LoVo (cell line): ENCODE results near the gene ZNF350.
A peak's percentile ranks its signal among the peaks of the same experiment; 100 is the strongest.
"Not testable (repeated sequence)": the region's sequence is repeated elsewhere in the genome, so short reads cannot be mapped to it uniquely, and the experiment has no call there.

Experiments used
- DNase-seq: peaks from one replicate; pipeline ENCODE4 v3.0.0-alpha.2; 2016; ENCODE audit warnings: low spot score

The ZNF350 gene

DNA sequence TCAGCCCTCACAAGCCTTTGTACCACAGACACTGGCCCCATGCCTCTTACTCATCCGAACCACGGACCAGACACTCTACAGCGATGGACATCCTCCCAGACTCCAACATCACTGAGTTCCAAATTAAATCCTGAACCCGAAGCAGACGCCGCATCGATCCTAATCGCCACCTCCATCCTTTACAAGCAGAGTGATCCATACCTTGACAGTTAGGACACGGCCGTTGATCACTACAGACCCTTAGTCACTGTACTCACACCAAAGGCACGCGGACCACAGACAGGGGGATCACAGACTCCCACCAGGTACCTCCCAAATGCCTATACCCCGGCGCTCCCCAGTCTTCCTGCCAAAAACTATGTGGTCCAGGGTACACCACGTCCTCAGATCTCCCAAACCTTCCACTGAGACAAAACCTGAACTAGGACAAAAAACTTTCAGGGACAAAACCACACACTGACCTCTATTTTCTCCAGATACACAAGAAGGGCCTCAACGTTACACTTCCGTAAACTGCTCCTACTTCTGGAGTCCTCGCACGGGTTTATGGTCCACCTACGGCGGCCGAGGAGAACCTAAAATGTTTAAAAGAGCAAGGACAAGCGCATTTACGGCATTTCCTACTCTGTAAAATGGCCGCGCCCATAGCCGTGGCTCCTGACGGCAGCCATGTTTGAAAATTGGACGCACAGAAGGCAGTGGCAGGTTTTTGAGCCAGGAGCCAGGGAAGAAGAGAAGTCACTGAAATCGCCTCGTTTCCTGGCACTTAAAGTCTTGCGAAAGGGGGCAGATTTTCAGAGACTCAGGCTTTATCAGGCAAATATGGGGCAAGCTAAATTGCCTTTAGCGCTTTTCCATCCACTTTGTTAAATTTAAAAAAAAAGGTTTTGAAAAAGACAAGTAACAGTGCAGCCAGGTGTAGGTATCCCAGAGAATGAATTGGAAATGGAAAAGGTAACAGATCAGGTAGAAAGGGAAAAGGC, at the start of gene ZNF350:
Gene ZNF350 (minus strand): TSS at position 532 of the 983 bp plus-strand sequence. CDS start 12,480 bp downstream, outside the sequence.
- no peak for DNase-seq

DNA sequence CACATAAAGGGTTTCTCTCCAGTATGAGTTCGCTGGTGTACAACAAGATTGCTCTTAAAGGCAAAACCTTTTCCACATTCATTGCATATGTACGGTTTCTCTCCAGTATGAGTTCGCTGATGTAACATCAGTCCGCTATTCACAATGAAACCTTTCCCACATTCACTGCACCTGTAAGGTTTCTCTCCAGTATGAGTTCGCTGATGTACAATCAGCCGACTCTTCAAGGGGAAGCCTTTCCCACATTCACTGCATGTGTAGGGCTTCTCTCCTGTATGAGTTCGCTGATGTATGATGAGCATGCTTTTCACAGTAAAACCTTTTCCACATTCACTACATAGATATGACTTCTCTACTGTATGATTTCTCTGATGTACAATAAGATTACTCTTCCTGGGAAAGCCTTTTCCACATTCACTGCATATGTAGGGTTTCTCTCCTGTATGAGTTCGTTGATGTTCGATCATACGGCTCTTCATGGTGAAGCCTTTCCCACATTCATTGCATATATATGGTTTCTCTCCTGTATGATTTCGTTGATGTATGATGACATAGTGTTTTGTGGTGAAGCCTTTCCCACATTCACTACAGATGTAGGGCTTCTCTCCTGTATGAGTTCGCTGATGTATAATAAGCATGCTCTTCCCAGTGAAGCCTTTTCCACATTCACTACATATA, 47.5 kb upstream of the ZNF350 start:
- no peak for DNase-seq

DNA sequence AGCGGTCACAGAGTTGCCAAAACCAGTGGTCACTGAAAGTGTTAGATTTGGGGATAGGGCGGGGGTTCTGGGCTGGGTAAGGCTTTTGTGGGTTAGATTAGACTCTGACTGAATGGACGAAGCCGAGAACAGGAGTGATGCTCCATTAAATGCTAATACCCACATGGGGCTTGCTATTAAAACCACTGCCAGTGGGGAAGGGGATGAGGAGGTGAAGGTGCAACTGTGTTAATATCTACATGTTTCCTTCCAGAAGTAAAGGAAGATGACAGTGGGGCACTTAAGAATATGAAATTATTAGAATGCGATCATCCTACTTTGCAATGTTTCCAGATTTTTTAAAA, 42.1 kb upstream of the ZNF350 start:
- peak; percentile 3 for DNase-seq

DNA sequence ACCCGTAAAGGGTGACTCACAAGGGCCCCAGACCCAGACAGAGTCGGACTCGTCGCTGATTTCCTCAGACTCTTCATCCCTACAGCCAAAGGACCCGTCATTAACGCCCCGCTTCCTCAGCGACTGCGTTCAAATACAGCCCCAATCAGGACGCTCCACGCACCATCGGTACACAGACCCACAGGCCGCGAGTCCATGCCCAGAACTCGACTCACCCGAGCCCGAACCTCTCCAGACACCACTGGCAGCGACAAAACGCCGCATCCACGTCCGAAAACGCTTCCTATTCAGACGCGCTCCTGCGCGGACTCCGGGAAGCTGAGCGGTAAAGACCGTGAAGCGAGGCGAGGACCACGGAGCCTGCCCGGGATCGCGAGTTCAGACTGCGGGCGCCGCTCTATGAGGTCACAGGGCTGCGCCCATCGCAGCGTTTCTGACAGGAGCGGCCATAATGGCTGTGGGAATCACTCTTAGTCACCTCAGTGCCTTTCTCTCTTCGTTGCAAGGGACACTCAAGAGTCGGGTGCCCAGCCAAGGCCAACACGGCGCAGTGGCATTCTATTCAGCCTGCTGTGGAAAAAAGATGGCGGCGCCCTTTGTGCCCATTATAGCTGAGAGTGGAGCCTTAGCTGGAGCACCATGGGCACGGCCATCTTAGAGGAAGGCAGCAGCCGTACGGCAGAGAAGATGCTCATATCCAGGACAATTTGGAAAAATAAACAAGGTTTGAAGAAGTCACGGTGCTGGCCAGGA, 41.6 kb upstream of the ZNF350 start, which contains the start of gene ZNF614:
Gene ZNF614 (minus strand): TSS at position 353 of the 753 bp plus-strand sequence. CDS start 2,634 bp downstream, outside the sequence.
- peak; percentile 89 for DNase-seq

DNA sequence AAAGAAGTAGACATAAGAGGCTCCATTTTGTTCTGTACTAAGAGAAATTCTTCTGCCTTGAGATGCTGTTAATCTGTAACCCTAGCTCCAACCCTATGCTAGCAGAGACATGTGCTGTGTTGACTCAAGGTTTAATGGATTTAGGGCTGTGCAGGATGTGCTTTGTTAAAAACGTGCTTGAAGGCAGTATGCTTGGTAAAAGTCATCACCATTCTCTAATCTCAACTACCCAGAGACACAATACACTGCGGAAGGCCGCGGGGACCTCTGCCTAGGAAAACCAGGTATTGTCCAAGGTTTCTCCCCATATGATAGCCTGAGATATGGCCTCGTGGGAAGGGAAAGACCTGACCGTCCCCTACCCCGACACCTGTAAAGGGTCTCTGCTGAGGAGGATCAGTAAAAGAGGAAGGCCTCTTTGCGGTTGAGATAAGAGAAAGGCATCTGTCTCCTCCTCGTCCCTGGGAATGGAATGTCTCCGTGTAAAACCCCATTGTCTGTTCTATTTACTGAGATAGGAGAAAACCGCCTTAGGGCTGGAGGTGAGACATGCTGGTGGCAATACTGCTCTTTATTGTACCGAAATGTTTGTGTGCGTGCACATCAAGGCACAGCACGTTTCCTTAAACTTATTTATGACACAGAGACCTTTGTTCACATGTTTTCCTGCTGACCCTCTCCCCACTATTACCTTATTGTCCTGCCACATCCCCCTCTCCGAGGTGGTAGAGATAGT, 39.8 kb upstream of the ZNF350 start:
- DNase-seq, result not testable (repeated sequence)

DNA sequence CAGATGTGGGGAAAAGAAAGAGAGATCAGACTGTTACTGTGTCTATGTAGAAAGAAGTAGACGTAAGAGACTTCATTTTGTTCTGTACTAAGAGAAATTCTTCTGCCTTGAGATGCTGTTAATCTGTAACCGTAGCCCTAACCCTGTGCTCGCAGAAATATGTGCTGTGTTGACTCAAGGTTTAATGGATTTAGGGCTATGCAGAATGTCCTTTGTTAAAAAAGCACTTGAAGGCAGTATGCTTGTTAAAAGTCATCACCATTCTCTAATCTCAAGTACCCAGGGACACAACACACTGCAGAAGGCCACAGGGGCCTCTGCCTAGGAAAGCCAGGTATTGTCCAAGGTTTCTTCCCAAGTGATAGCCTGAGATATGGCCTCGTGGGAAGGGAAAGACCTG, 37.8 kb upstream of the ZNF350 start:
- not testable (repeated sequence) for DNase-seq

DNA sequence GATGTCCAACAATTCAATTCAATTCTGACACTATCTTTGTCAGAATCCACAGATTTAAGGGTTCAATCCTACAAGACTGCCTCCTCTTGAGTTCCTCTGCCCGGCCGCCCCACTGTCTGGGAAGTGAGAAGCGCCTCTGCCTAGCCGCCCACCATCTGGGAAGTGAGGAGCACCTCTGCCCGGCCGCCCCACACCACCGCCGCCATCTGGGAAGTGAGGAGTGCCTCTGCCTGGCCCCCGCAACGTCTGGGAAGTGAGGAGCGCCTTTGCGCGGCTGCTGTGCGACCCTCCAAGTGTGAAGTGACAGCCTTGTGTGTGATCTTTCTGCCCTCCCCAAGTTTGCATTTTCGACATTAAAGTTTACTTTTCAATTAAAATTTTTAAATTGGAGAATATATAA, 35.6 kb upstream of the ZNF350 start:
- DNase-seq, result no peak

DNA sequence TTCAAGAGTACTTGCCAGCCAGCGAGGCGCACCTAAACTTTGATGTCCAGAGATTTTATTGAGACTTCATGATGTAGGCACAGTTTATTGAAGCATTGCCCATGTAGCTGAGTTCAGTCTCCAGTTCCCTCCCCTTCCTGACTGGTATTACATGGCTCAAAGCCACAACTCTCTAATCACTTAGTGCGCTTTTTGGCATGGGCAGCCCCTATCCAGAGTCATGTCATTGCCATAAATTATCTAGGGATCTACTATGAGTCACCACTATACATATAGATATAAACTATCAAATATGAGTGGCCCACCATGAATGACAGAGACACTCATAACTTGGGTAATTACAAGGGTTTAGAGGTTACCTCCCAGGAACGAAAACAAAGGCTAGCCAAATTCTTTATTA, 33.9 kb upstream of the ZNF350 start:
- no peak for DNase-seq

DNA sequence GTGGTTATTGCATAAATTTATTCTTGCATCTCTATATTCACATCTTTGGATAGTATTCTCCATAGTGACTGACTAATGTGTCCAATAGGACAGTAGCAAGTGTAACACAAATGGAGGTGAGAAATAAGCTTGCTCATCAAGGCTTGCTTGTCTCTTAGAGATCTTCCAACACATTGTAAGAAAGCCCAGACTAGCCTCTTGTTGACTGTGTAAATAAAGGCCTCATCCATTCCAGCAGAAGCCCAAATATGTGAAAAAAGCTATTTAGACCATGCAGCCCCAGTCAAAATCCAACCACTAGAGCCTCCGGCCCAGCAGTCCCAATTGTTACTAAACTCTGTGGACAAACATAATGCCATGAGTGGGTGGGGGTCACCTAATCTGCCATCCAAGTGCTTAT, 24.0 kb upstream of the ZNF350 start:
- no peak for DNase-seq

DNA sequence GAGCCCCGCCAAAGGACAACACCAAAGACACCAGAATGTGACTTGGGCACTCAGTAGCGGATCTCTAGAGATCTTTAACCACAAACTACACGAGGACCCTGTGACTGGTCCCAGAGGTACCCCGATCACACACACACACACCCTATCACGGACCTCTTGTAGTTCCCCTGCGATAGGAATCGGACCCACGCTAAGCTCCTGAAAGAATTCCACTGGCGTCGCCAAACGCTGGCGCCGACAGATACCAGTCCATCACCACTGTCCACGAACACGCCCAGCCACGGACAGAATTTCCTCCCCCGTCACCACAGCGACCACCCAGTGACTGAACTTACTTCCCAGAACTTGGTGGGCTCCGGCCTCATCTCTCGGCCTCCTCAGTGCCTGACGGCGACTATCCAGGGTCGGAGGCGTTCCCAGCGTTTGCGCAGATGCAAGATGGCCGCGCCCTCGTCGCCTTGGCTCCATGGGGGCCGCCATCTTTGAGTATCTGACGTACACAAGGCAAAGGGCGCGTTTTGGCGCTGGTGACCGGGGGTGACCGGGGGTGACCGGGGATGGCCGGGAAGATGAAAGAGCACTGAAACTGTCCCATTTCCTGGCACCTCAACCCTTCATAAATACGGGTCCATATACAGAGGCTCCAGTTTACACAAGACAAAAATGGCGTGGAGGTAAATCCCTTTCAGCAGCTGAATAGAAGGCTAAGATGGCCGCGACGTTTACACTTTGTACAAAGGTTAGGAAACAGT, 21.3 kb upstream of the ZNF350 start, which contains the start of gene ZNF615:
Gene ZNF615 (minus strand): TSS at position 406 of the 752 bp plus-strand sequence. CDS start 4,500 bp downstream, outside the sequence.
- peak; percentile 75 for DNase-seq

DNA sequence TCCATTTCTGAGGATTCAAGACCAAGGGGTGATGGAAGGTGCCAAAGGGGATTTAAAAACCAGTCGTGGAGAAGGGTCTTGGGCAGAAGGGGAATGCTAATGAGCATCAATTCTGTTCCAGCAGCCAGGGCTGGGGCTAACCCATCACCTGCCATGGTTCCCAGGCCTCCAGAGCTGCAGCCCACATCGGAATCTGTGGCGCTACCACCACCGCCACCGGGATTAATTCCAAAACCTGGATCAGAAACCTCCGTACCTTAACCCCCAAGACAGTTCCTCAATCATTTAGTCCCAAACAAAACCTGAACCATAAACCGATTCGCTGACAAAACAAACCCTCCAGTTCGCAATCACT, 20.8 kb upstream of the ZNF350 start:
- no peak for DNase-seq

DNA sequence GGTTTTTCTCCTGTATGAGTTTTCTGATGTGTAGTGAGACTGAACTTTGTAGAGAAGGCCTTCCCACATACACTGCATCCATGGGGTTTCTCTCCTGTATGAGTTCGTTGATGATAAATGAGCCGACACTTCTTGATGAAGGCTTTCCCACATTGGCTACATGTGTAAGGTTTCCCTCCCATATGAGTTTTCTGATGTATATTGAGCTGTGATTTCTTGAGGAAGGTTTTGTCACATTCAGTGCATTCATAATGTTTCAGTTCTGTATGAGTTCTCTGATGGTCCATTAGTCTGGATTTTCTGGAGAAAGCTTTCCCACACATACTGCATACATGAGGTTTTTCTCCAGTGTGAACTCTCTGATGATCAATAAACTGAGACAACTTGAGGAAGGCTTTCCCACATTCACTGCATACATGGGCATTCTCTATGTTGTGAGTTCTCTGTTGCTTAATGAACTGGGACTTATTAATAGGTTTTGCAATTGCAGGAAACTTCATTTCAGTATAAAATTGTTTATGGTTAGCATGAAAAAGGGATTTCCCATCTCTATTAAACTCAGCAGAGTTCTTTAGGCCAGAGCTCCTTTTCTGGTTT, 7.5 kb upstream of the ZNF350 start:
- no peak for DNase-seq

DNA sequence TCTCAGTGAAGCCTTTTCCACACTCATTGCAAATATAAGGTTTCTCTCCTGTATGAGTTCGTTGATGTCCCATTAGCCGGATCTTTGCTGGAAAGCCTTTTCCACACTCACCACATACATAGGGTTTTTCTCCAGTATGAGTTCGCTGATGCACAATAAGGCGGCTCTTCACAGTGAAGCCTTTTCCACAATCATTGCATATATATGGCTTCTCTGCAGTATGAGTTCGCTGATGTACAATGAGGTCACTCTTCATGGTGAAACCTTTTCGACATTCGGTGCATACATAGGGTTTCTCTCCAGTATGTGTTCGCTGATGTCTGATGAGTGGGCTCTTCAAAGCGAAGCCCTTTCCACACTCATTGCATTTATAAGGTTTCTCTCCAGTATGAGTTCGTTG, 6.8 kb upstream of the ZNF350 start:
- DNase-seq, result no peak

DNA sequence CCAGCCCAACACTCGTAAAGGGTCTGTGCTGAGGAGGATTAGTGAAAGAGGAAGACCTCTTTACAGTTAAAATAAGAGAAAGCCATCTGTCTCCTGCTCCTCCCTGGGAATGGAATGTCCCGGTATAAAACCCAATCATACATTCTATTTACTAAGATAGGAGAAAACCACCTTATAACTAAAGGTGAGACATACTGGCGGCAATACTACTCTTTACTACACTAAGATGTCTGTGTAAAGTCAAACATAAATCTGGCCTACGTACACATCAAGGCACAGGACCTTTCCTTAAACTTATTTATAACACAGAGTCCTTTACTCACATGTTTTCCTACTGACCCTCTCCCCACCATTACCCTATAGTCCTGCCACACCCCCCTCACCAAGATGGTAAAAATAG, 3.3 kb downstream of the ZNF350 start:
- DNase-seq, result no peak

DNA sequence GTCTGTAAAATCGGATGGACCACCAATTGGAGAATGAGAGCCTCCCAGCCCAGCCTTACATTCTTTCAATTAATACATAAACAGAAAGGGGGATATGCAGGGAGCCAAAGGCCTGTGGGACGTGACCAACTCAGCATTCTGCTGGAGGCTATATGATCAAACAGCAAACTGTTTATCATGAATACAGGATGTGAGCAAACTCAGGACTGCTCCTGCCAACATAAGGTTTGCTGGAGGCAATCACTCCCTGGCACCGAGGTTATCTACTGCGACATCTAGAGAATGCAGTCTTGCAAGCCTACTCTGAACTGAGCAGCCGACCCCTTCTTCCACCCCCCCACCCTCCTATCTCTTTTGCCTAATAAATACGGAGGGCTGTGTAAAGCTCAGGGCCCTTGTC, 5.7 kb downstream of the ZNF350 start:
- not testable (repeated sequence) for DNase-seq

DNA sequence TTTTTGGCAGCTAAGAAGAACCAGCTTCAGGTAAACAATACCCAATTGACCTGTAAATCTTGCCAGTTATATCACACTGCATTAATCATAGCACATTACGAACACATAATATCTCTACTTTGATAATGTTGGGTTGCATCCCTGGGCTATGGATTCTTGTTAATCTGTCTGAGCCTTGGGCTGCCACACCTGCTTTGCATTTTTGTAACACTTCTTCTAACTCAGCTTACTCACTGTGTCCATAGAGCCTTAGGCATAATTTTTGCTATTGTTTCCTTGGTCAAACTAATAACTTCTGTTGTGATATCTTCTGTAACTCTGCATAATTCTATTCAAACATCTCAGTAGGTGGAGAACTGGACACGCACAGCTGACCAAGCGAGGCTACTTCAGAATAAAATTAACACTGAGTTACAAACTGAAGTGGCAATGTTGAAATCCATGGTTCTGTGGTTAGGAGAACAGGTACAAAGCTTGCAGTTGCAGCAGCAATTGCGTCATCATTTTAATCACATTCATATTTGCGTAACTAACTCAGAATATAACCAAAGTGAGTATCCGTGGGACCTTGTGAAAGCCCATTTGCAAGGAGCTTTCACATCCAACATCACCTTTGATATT, 6.4 kb downstream of the ZNF350 start:
- DNase-seq, result no peak

DNA sequence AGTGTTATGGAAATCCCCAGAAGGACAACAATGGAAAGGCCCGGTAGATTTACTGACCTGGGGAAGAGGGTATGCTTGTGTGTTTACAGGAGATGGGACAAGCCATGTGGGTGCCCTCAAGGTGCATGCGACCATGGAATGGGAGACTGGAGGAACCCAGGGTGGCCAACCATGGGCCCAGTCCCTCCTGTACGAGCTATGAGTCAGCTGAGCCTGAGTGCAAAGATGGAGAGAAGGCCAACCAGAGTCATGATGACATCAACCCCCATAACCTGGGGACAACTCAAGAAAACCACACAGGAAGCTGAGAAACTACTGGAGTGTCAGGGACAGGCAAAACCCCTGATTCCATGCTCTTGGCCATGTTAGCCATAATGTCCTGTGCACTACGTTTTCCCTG, 7.8 kb downstream of the ZNF350 start:
- no peak for DNase-seq

DNA sequence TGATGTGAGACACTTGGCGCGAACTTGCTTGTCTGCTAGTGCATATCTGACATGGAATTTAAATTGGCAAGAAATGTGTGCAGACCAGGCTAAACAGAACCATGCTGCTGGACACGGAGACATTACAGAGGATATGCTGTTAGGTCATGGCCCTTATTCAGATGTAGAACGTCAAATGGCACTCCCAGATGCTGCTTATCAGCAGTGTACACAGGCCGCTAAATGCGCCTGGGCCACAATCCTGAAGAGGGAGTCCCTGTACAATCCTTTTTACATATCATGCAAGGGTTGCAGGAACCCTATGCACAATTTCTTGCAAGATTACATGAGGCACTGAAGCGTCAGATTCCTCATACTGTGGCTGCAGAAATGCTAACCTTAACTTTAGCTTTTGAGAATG, 9.3 kb downstream of the ZNF350 start:
- no peak for DNase-seq

DNA sequence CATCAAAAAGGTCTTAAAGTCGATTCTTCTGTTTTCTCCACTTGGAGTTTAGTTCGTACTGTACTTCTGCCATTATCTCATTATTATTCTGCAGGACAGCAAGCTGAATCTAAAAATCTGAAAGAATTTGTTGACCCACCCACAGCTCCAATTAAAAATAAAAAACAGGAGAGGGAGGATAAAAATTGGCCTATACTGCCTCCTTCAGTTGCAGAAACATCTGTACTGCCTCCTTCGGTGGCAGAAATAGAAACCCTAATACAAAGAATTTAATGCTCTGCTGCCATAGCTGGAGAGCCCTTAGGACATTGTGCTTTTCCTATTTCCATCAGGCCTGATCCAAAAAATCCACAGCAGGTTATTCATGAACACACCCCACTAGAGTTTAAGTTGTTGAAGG, 9.8 kb downstream of the ZNF350 start:
- no peak for DNase-seq

DNA sequence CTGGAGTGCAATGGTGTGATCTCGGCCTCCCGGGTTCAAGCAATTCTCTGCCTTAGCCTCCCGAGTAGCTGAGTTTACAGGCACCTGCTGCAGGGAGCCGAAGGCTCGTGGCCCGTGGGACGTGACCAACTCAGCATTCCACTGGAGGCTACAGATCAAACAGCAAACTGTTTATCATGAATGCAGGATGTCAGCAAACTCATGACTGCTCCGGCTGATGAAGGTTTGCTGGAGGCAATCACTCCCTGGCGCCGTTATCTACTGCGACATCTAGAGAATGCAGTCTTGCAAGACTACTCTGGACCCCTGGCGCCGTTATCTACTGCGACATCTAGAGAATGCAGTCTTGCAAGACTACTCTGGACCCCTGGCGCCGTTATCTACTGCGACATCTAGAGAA, 10.9 kb downstream of the ZNF350 start:
- DNase-seq, result not testable (repeated sequence)
